Measurements from ENCODE around the gene HCK. TPM values are rescaled to one million over a fixed set of nuclear protein-coding genes. Genes with fewer than 3 reads are reported as not detected.
A peak's percentile ranks its signal among the peaks of the same experiment; 100 is the strongest.
"Not testable (repeated sequence)": the region's sequence is repeated elsewhere in the genome, so short reads cannot be mapped to it uniquely, and the experiment has no call there.

HCK gene
- total and polyA plus RNA-seq, 2 experiments from 2014 or later, result not detected

GRCh38 chr20:32116079-32116521 lies 64.1 kb downstream of the HCK start:
- in situ Hi-C loops (cut with MboI), result no loop called here
- Histone ChIP-seq H3K4me3 (no peak overlapping the region), H3K27ac (no peak overlapping the region), H3K4me2 (ENCODE audit: unreplicated experiment) (no peak overlapping the region), H4K20me1 (ENCODE audit: insufficient read depth) (peaks cover 15% of the 10 kb centered on the region), H3K9me3 (ENCODE audit: low read depth) (no peaks in the 10 kb centered on the region), H3K9ac (no peak overlapping the region), H3K27me3 (replicated peaks; ENCODE audit: insufficient read depth) (no peaks in the 10 kb centered on the region), H3K9me2 (ENCODE audit: insufficient read depth) (no peaks in the 10 kb centered on the region), H3K79me2 (ENCODE audit: insufficient read depth) (peaks cover 100% of the 10 kb centered on the region), H3K4me1 (ENCODE audit: insufficient read depth) (peaks cover 5% of the 10 kb centered on the region; the same call in 1 of the 2 replicates), H3F3A (ENCODE audit: insufficient read depth) (no peaks in the 10 kb centered on the region), H2AFZ (no peak overlapping the region), H3K36me3 (ENCODE audit: low read depth) (no peaks in the 10 kb centered on the region)
- DNase-seq, result peak; percentile 19
- TF ChIP-seq EZH2phosphoT487 (IDR thresholded peaks at IDR 0.05; ENCODE audit: insufficient read depth, low read depth), result no peak
- TF ChIP-seq EZH2 (IDR thresholded peaks at IDR 0.05; ENCODE audit: insufficient read depth, poor library complexity, severe bottlenecking), result no peak
- WGBS, 2 experiments (ENCODE audit: low coverage in 1 of 2, low lambda C conversion rate in 2 of 2, missing lambda C conversion rate in 2 of 2), result 42 to 55% methylated on average over 6 of the region's 6 CpGs

- H3K79me2 ChIP-seq (ENCODE audit: insufficient read depth), result peaks cover 94% of the 10 kb centered on the region
- H3K4me2 ChIP-seq (ENCODE audit: unreplicated experiment); in situ Hi-C loops (cut with MboI); H3K9me2 ChIP-seq (ENCODE audit: insufficient read depth); H3K9ac ChIP-seq; H3K27me3 ChIP-seq (replicated peaks; ENCODE audit: insufficient read depth); H3K36me3 ChIP-seq (ENCODE audit: low read depth); H3K4me1 ChIP-seq (ENCODE audit: insufficient read depth); H3K27ac ChIP-seq; H3K9me3 ChIP-seq (ENCODE audit: low read depth); H2AFZ ChIP-seq; H3F3A ChIP-seq (ENCODE audit: insufficient read depth); H3K4me3 ChIP-seq; DNase-seq: not testable (repeated sequence)
- H4K20me1 ChIP-seq (ENCODE audit: insufficient read depth), result peaks cover 15% of the 10 kb centered on the region
- 88 to 91% methylated on average over 6 of the region's 6 CpGs for WGBS, 2 experiments (ENCODE audit: low coverage in 1 of 2, low lambda C conversion rate in 2 of 2, missing lambda C conversion rate in 2 of 2)
Observed at GRCh38 chr20:32116796-32117195, 64.8 kb downstream of the HCK start.

- H3K9me2 ChIP-seq (ENCODE audit: insufficient read depth); H3K9ac ChIP-seq; H3K4me2 ChIP-seq (ENCODE audit: unreplicated experiment); DNase-seq; H3K36me3 ChIP-seq (ENCODE audit: low read depth); H3K27me3 ChIP-seq (replicated peaks; ENCODE audit: insufficient read depth); H2AFZ ChIP-seq; in situ Hi-C loops (cut with MboI); H3K27ac ChIP-seq; H3K4me3 ChIP-seq; H3K9me3 ChIP-seq (ENCODE audit: low read depth); H3F3A ChIP-seq (ENCODE audit: insufficient read depth); H3K4me1 ChIP-seq (ENCODE audit: insufficient read depth): not testable (repeated sequence)
- WGBS, 2 experiments (ENCODE audit: low coverage in 1 of 2, low lambda C conversion rate in 2 of 2, missing lambda C conversion rate in 2 of 2), result 84 to 87% methylated on average over 5 of the region's 5 CpGs
- H3K79me2 ChIP-seq (ENCODE audit: insufficient read depth), result peaks cover 85% of the 10 kb centered on the region
- H4K20me1 ChIP-seq (ENCODE audit: insufficient read depth), result peaks cover 15% of the 10 kb centered on the region
Observed at GRCh38 chr20:32118427-32118826, 66.4 kb downstream of the HCK start.

- WGBS, 2 experiments (ENCODE audit: low coverage in 1 of 2, low lambda C conversion rate in 2 of 2, missing lambda C conversion rate in 2 of 2), result 77 to 81% methylated on average over 2 of the region's 2 CpGs
- DNase-seq, result no peak
- Histone ChIP-seq H3K36me3 (ENCODE audit: low read depth) (no peaks in the 10 kb centered on the region), H4K20me1 (ENCODE audit: insufficient read depth) (peaks cover 15% of the 10 kb centered on the region), H3K4me1 (ENCODE audit: insufficient read depth) (no peaks in the 10 kb centered on the region), H3K9ac (no peak overlapping the region), H3K4me2 (ENCODE audit: unreplicated experiment) (no peak overlapping the region), H3K9me2 (ENCODE audit: insufficient read depth) (no peaks in the 10 kb centered on the region), H3K9me3 (ENCODE audit: low read depth) (no peaks in the 10 kb centered on the region), H3F3A (ENCODE audit: insufficient read depth) (no peaks in the 10 kb centered on the region), H3K4me3 (no peak overlapping the region), H3K79me2 (ENCODE audit: insufficient read depth) (peaks cover 84% of the 10 kb centered on the region), H3K27me3 (replicated peaks; ENCODE audit: insufficient read depth) (no peaks in the 10 kb centered on the region), H3K27ac (no peak overlapping the region), H2AFZ (no peak overlapping the region)
- in situ Hi-C loops (cut with MboI), result no loop called here
- TF ChIP-seq EZH2phosphoT487 (IDR thresholded peaks at IDR 0.05; ENCODE audit: insufficient read depth, low read depth) (no peak), EZH2 (IDR thresholded peaks at IDR 0.05; ENCODE audit: insufficient read depth, poor library complexity, severe bottlenecking) (no peak)
Observed at GRCh38 chr20:32119734-32120133, 67.7 kb downstream of the HCK start.

GRCh38 chr20:32121908-32122307 lies 69.9 kb downstream of the HCK start:
- in situ Hi-C loops (cut with MboI), result not testable (repeated sequence)

More at GRCh38 chr20:32121908-32122307, 69.9 kb downstream of the HCK start:
- not testable (repeated sequence) for H3K4me2 ChIP-seq (ENCODE audit: unreplicated experiment); H3K9me3 ChIP-seq (ENCODE audit: low read depth); H3K27me3 ChIP-seq (replicated peaks; ENCODE audit: insufficient read depth); H3K4me3 ChIP-seq; H3F3A ChIP-seq (ENCODE audit: insufficient read depth); H4K20me1 ChIP-seq (ENCODE audit: insufficient read depth); H3K9ac ChIP-seq; H3K36me3 ChIP-seq (ENCODE audit: low read depth); H2AFZ ChIP-seq; DNase-seq; H3K27ac ChIP-seq; H3K9me2 ChIP-seq (ENCODE audit: insufficient read depth); H3K4me1 ChIP-seq (ENCODE audit: insufficient read depth)
- peaks cover 84% of the 10 kb centered on the region for H3K79me2 ChIP-seq (ENCODE audit: insufficient read depth)
- 95% methylated on average over 16 of the region's 31 CpGs; no CpG with 5 or more reads in 1 of the 2 experiments for WGBS, 2 experiments (ENCODE audit: low coverage in 1 of 2, low lambda C conversion rate in 2 of 2, missing lambda C conversion rate in 2 of 2)

Data from GM23248 (cell line).